HCT116 (cell line): Measurements from ENCODE around the gene RASGRP2.

ENCODE experiments used
- CEBPB ChIP-seq: IDR thresholded peaks from 2 replicates; pipeline ENCODE4 v1.6.1; 2012; ENCODE audit warnings: low read depth
- CTCF ChIP-seq, 3 experiments: fragments of 200-600 bp in 1 of 3; sonication (generic) in 1 of 3; IDR thresholded peaks in 2 of 3; conservative IDR thresholded peaks in 1 of 3; 2 replicates each; pipeline ENCODE4 v1.5.1; 2012 to 2017; ENCODE audit warnings: low read depth in 2 of 3, low read length in 2 of 3, antibody characterized with exemption in 1 of 3, borderline replicate concordance in 1 of 3, control low read depth in 1 of 3, mild to moderate bottlenecking in 1 of 3, mixed read lengths in 1 of 3, mixed run types in 1 of 3, moderate library complexity in 1 of 3; ENCODE audit not compliant: insufficient read depth in 1 of 3
- EZH2 ChIP-seq: fragments of 200-600 bp; sonication (generic); IDR thresholded peaks from 2 replicates; pipeline ENCODE4 v1.6.1; 2017; ENCODE audit warnings: antibody characterized with exemption, mixed run types
- EZH2phosphoT487 ChIP-seq: fragments of 200-600 bp; IDR thresholded peaks from 2 replicates; pipeline ENCODE4 v1.6.1; 2018; ENCODE audit warnings: antibody characterized with exemption, borderline replicate concordance
- JUND ChIP-seq: IDR thresholded peaks from 2 replicates; pipeline ENCODE4 v1.6.1; 2012
- POLR2A ChIP-seq: IDR thresholded peaks from 2 replicates; pipeline ENCODE4 v1.7.0; 2011; ENCODE audit warnings: borderline replicate concordance; ENCODE audit not compliant: insufficient read depth, insufficient read length; ENCODE audit errors: extremely low read depth
- POLR2AphosphoS5 ChIP-seq: IDR thresholded peaks from 2 replicates; pipeline ENCODE4 v1.6.1; 2011; ENCODE audit warnings: mild to moderate bottlenecking, low read depth, low read length, moderate library complexity
- RAD21 ChIP-seq: IDR thresholded peaks from 2 replicates; pipeline ENCODE4 v1.6.1; 2012; ENCODE audit warnings: low read depth, mild to moderate bottlenecking
- SIN3A ChIP-seq: IDR thresholded peaks from 2 replicates; pipeline ENCODE4 v1.6.1; 2012; ENCODE audit warnings: low read depth
- SP1 ChIP-seq: IDR thresholded peaks from 2 replicates; pipeline ENCODE4 v1.6.1; 2012; ENCODE audit warnings: low read depth
- SRF ChIP-seq: IDR thresholded peaks from 2 replicates; pipeline ENCODE4 v1.6.1; 2012; ENCODE audit warnings: low read depth
- YY1 ChIP-seq: IDR thresholded peaks from 2 replicates; pipeline ENCODE4 v1.6.1; 2011; ENCODE audit warnings: low read length, low read depth, moderate library complexity, mild to moderate bottlenecking; ENCODE audit not compliant: insufficient replicate concordance; ENCODE audit errors: extremely low read depth
- TF ChIP-seq, protein P1 (sequence below): IDR thresholded peaks from 2 replicates; pipeline ENCODE4 v1.6.1; 2012
- TF ChIP-seq, protein P2 (sequence below): IDR thresholded peaks from 2 replicates; pipeline ENCODE4 v1.6.1; 2011; ENCODE audit warnings: mild to moderate bottlenecking, low read length, moderate library complexity; ENCODE audit not compliant: insufficient replicate concordance; ENCODE audit errors: extremely low read depth

DNA sequence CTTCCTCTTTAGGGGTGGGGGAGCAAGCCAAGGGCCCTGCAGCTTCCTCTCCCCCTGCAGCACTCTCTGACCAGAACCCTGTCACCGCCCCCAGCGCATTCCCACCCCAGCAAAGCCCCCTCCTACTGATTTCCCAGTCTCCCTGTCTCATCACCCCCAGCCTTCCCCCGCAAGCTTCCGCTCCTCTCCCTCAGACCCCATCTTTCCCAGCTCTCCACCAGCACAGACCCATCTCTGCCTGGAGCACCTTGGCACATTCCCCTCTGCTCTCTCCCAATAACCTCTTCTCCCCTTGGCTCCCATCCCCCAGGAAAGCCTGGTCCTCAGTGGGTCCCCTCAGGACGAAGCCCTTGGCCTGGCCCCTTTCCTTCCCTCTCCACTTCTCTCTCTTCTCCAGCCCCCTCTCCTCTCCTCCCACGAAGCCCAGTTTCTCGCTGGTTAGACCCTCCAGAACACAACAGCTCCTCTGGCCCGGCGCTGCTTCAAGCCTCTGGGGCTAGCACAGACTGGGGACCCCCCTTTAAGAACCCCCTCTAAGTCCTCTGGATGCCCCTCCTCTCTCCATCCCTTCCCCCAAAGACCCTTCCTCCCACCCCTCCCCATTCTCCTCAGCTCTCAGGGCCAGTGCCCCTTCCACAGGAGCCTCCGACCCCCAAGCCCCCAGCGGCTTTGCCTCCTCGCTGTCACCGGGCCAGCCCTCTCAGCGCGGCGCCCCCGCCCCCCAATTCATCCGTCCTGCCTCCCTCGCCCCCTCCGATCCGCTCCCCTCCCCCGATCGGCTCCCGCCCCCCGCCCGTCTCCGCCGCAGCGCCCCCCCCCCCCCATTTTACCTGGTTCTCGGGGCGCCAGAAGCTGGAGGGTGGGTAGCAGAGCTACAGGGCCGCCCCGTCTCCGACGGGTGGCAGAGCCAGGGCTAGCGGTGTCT, 21.5 kb downstream of the RASGRP2 start:
- TF ChIP-seq EZH2phosphoT487 (no peak), YY1 (no peak), SIN3A (no peak), JUND (no peak), CTCF (IDR thresholded peaks at IDR 0.05 in 2 of 3, conservative IDR thresholded peaks at IDR 0.05 in 1 of 3; ENCODE audit: borderline replicate concordance in 1 of 3, insufficient read depth in 1 of 3, low read depth in 2 of 3, low read length in 2 of 3) (no peak), EZH2 (no peak), POLR2A (no peak), POLR2AphosphoS5 (no peak), SRF (no peak), CEBPB (no peak), SP1 (no peak), RAD21 (no peak)
- TF ChIP-seq, protein P1, sequence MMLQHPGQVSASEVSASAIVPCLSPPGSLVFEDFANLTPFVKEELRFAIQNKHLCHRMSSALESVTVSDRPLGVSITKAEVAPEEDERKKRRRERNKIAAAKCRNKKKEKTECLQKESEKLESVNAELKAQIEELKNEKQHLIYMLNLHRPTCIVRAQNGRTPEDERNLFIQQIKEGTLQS, result no peak
- TF ChIP-seq, protein P2, sequence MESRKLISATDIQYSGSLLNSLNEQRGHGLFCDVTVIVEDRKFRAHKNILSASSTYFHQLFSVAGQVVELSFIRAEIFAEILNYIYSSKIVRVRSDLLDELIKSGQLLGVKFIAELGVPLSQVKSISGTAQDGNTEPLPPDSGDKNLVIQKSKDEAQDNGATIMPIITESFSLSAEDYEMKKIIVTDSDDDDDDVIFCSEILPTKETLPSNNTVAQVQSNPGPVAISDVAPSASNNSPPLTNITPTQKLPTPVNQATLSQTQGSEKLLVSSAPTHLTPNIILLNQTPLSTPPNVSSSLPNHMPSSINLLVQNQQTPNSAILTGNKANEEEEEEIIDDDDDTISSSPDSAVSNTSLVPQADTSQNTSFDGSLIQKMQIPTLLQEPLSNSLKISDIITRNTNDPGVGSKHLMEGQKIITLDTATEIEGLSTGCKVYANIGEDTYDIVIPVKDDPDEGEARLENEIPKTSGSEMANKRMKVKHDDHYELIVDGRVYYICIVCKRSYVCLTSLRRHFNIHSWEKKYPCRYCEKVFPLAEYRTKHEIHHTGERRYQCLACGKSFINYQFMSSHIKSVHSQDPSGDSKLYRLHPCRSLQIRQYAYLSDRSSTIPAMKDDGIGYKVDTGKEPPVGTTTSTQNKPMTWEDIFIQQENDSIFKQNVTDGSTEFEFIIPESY, result no peak
